ENCODE results near the gene MAGI1.
"Not testable (repeated sequence)": the region's sequence is repeated elsewhere in the genome, so short reads cannot be mapped to it uniquely, and the experiment has no call there.

Gene MAGI1

GRCh38 chr3:65734792-65735191 is 303.9 kb downstream of the MAGI1 start:
- no peak for DNase-seq

GRCh38 chr3:65734382-65734781 is 304.3 kb downstream of the MAGI1 start:
- DNase-seq = no peak

- DNase-seq = no peak
Measured at GRCh38 chr3:65733459-65733858, 305.3 kb downstream of the MAGI1 start.

- peak; percentile 75 for DNase-seq
Measured at GRCh38 chr3:65732051-65732935, 306.4 kb downstream of the MAGI1 start.

GRCh38 chr3:65730449-65730848 is 308.3 kb downstream of the MAGI1 start:
- DNase-seq = no peak

- peak; percentile 80 for DNase-seq
Measured at GRCh38 chr3:65729973-65730372, 308.7 kb downstream of the MAGI1 start.

- peak; percentile 92 for DNase-seq
Measured at GRCh38 chr3:65729555-65729954, 309.2 kb downstream of the MAGI1 start.

- DNase-seq = no peak
Measured at GRCh38 chr3:65728138-65728537, 310.6 kb downstream of the MAGI1 start.

- no peak for DNase-seq
Measured at GRCh38 chr3:65723985-65724384, 314.7 kb downstream of the MAGI1 start.

GRCh38 chr3:65723011-65723410 is 315.7 kb downstream of the MAGI1 start:
- DNase-seq = no peak

GRCh38 chr3:65720989-65721737 is 317.6 kb downstream of the MAGI1 start:
- no peak for DNase-seq

- DNase-seq = not testable (repeated sequence)
Measured at GRCh38 chr3:65719639-65720038, 319.1 kb downstream of the MAGI1 start.

- no peak for DNase-seq
Measured at GRCh38 chr3:65717676-65718346, 320.9 kb downstream of the MAGI1 start.

- DNase-seq = no peak
Measured at GRCh38 chr3:65716071-65716751, 322.5 kb downstream of the MAGI1 start.

GRCh38 chr3:65714134-65714533 is 324.6 kb downstream of the MAGI1 start:
- peak; percentile 70 for DNase-seq

- peak; percentile 84 for DNase-seq
Measured at GRCh38 chr3:65713016-65713415, 325.7 kb downstream of the MAGI1 start.

GRCh38 chr3:65712140-65712539 is 326.6 kb downstream of the MAGI1 start:
- peak; percentile 84 for DNase-seq

GRCh38 chr3:65706776-65707568 is 331.7 kb downstream of the MAGI1 start:
- DNase-seq = peak; percentile 61

GRCh38 chr3:65706301-65706700 is 332.4 kb downstream of the MAGI1 start:
- DNase-seq = no peak

GRCh38 chr3:65703820-65704219 is 334.9 kb downstream of the MAGI1 start:
- DNase-seq = no peak

- no peak for DNase-seq
Measured at GRCh38 chr3:65703026-65703425, 335.7 kb downstream of the MAGI1 start.

- DNase-seq = no peak
Measured at GRCh38 chr3:65702202-65702601, 336.5 kb downstream of the MAGI1 start.

All from fibroblast of upper back skin (primary cell).